D341Med (cell line): ENCODE data around the gene PRRX2.
A peak's percentile ranks its signal among the peaks of the same experiment; 100 is the strongest.

Source experiments
- DNase-seq: peaks from one replicate; pipeline ENCODE4 v3.0.0; 2012; ENCODE audit warnings: low spot score

The PRRX2 gene

DNA sequence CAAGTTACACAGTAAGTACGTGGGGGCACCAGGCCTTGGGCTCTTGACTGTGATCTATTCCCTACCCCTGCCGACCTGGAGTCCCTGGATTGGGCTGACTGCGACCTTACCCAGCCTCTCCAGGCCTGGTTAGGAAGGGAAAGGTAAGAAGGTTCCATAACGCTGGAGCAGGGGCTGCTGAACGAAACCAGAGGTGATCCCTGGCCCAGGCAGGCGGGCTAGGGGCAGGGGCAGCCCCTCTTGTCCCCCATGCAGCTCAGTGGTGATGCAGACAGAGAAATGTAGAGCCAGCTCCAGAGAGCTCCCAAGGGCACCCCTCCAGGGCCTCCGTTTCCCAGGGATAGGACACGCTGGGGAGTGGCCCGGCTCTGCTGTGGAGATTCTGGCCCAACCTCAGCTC lies 14.1 kb downstream of the PRRX2 start:
- no peak for DNase-seq

- DNase-seq, result no peak
Observed at GRCh38 chr9:129681924-129682323, 16.5 kb downstream of the PRRX2 start.

DNA sequence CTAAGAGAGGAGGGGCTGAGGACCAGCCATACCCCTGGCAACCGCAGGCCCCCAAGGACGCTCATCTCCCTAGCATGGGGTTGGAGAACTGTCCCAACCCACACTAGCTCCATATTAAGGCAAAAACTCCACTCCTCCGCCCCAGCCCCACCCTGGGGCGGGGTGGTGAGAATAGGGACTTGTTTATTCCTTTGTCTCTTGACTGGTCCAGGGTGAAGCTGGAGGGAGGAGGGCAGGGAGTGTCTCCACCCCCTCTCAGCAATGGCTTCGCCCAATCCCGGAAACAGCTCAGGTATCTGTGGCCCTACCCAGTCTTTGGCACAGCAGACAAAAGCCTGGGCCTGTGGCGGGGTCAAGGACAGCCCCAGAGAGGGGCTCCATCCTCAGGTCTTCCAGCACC lies 16.9 kb downstream of the PRRX2 start:
- no peak for DNase-seq

GRCh38 chr9:129685220-129685932 lies 19.9 kb downstream of the PRRX2 start:
- DNase-seq, result no peak

DNA sequence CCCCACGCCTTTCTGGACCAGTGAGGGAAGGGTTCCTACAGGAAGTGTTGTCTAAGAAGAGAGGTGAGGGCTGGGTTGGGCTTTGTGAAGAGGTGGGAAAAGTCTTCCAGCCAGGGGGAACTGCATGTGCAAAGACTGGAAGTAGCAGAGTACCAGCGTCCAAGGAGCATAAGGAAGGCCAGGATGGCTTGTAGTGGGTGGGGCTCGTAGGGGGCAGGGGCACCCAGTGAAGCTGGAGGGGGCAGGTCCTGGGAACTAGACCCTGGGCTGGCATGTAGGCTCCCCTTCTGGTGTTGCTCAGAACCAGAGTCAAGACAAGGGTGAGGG lies 20.4 kb downstream of the PRRX2 start:
- no peak for DNase-seq

DNA sequence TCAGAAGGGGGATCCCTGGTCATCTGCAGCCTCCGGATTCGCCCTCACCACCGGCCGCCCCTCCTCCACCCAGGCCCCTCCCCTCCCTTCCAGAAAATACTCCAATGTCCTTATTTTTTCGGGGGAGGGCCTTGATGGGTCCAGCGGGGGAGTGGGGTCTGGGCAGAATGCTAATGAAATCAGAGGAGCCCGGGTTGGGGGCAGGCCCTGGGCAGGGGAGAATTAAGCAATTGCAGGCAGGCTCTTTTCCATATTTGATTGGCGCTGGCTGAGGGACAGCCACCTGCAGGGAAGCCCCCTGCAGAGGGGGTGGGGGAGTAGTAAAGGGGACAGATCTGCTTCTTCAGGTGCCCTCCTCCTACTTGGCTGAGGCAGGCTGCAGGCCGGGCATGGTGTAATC lies 21.3 kb downstream of the PRRX2 start:
- DNase-seq, result no peak

DNA sequence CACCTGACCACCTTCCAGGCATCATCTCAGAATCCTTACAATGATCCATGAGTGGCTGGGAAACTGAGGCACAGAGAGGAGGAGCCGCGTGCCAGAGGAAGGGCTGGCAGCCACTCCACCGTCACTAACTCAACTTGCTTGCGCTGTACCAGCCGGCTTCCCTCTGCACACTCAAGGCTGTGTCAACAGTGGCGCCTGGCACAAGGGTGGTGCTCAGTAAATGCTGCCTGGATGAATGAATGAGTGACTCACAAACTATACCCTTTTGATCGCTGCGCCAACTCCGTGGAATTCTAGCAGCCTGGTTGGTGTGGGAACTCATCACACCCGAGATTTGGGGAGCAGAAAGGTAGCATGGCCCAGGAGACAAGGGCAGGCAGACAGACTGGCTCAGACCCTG lies 21.9 kb downstream of the PRRX2 start:
- DNase-seq, result no peak

DNA sequence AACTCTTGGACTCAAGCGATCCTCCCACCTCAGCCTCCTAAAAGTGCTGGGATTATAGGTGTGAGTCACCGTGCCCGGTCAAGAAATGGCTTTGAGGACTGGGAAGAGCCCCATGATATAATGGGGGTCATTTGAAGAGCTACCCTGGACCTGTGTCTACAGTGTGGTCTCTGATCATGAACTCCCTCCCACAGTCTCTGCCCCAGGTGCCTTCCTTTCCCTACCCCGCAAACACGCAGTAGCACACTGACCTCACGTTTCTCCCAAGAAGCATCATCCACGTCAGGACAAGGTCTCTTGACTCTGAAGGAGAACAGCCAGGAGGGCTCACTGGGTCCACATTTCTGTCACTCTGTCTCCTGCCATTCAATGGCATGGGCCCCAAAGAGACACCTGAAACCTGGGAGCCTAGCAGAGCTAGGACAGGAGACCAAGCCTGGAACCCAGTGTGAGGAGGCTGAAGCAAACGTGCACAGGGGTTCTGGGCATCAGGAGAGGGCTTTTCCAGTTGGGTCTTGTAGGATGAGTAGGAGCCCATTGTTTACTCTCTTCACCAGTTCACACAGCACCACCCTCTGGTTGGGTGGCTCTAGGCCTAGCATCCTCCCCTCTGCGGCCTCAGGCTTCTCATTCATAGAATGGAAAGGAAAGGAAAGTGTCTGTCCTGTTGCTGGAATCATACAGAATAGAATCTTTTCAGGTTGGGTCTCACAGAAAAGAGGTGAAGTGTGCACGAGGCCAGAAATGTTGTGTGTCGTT lies 23.0 kb downstream of the PRRX2 start:
- no peak for DNase-seq

DNA sequence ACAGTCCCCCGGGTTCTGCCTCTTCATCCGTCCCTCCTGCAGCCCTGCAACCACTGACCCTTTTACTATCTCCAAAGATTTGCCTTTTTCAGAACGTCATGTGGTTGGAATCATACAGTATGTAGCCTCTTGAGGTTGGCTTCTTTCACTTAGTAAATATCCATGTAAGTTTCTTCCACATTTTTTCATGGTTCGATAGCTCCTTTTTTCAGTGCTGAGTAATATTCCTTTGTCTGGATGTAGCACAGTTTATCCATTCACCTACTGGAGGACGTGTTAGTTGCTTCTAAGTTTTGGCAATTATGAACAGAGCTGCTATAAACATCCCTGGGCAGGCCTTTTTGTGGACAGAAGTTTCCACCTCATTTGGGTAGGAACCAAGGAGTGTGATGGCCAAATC lies 27.1 kb downstream of the PRRX2 start:
- no peak for DNase-seq

- DNase-seq, result no peak
Observed at GRCh38 chr9:129693741-129694140, 28.3 kb downstream of the PRRX2 start.

GRCh38 chr9:129694243-129694646 lies 28.8 kb downstream of the PRRX2 start:
- no peak for DNase-seq

- no peak for DNase-seq
Observed at GRCh38 chr9:129695870-129696269, 30.4 kb downstream of the PRRX2 start.

DNA sequence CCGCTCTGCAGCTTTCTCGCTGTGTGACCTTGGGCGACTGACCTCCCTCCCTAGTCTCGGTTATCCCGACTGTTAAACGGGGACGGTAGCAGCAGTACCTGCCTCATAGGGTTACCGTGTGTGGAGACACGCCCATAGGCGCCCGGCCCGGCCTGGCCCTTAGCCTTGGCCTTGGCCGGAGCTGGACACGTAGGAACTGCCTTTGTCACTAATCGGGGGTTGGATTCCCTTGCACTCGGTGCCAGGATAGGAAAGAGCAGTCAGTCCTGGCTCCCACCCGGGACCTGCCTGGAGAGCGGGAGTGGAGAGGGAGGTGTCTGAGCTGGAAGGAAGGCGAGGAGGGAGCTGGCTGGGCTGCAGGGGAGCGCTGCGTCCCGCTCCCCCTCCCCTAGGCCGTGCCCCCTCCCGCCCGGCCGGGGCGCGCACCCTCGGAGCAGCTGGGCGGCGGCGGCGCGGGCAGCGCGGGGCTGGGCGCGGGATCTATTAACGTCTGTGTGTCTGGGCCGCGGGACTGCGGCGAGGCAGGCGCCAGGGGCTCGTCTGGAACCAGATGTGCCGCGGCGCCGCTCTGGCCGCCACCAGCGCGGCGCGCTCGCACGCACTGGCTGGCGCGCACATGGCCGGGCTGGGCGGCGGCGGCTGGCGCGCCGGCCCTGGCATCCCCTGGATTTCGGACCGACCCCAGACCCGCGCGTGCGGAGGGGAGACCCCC lies 31.7 kb downstream of the PRRX2 start:
- peak; percentile 94 for DNase-seq

DNA sequence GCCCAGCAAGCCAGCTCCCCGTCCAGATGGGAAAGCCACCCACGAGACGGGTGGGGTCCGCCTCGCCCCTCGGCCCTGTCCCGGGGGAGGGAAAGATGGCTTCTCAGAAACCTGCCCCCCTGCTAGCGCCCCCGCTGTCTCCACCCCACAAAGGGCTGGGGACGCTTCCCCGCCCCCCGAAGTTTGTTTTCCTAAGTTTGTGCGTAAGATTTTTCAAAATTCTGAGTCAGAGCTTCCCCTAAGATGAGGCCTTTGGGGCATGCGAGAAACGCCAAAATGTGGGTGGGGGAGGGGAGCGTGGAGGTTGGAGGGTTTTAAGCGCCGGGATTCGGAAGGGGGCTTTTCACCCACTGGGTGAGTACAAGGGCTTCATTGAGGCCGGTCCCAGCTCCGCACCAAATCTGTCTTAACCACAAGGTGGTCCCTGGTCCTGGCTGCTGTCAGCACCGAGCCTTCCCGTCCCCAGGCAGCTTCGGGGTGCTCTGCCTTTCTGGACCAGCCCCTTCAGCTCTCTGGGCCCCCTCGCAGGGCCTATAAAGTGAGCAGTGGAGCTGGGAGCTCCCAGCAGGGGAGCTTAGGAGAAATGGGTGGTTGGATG lies 32.3 kb downstream of the PRRX2 start:
- peak; percentile 60 for DNase-seq

- DNase-seq, result no peak
Observed at GRCh38 chr9:129698254-129698757, 32.9 kb downstream of the PRRX2 start.

DNA sequence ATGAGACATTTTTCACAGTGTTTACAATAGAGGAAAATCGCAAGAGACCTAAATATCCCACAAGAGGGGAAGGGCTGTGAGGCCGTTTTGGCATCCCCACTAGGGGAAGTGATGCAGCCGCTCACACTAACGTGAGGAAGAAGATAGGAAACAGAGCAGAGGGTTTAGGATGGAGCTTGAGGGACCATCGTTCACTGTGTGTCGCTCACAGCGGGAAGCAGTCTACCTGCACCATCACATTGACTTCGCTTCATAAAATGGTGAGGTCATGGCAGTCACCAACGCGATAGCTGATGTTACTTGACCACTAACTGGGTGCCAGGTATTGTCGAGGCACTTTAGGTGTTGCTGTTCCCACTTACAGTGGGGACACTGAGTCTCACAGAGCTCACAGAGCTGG lies 35.6 kb downstream of the PRRX2 start:
- no peak for DNase-seq

- DNase-seq, result no peak
Observed at GRCh38 chr9:129701549-129701948, 36.1 kb downstream of the PRRX2 start.

DNA sequence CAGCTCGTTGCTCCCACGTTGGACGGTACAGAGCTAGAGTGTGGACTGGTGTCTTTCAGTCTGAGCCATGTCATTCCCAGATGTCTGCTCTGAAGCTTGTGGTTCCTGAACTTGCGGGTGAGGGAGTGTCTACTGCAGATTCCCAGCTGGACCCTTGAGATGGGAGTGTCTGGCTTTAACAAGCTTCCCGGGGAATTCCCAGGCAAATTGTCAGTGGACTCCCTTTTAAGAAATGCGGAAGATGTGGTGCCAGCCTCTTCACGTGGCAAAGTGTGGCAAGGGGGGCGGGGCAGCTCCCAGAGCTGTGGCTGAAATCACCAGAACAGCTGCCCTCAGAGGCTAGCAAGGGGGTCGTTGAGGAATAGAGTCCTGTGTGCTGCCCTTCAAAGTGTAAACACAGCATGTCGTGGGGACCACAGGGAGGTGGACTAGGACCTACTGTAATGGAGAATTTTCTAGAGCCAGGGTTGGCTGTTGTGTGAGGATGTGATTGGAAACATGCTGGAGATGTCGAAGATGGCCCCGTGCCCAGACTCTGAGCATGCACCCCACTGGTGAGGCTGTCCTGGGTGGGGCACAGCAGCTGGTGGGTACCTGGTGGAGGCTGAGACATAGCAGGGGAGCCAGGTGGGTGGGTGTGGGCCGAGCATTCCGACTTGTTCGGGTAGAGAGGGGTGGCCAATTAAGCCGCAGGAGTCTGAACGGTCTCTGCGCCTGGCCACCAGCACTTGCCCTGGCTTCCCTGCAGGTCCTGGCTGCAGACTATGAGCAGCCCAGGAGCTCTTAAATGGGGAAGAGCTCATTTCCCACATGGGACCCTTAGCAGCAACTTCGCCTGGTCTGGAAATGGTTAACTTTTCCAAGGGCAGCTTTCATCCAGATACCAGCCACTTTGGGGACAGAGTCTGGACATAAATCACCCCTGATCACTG lies 37.4 kb downstream of the PRRX2 start:
- no peak for DNase-seq

GRCh38 chr9:129703667-129704355 lies 38.4 kb downstream of the PRRX2 start:
- DNase-seq, result no peak

DNA sequence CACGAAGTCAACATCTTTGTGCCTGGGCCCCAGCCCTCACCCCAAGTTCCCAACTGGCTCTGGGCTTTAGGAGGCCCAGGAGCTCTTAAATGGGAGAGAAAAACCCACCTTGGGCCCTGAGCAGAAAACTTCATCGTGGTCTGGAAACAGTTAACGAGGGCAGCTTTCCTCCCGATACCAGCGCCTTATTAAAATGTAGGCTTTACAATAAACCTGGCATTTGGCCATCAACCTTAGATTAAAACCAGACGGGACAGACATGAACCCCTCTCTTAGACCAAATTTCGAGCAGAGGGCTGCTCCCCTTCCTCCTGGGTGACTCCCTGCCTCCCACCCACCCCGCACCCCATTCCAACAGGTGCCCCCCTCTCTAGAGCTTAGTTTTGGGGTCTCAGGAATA lies 39.4 kb downstream of the PRRX2 start:
- no peak for DNase-seq

DNA sequence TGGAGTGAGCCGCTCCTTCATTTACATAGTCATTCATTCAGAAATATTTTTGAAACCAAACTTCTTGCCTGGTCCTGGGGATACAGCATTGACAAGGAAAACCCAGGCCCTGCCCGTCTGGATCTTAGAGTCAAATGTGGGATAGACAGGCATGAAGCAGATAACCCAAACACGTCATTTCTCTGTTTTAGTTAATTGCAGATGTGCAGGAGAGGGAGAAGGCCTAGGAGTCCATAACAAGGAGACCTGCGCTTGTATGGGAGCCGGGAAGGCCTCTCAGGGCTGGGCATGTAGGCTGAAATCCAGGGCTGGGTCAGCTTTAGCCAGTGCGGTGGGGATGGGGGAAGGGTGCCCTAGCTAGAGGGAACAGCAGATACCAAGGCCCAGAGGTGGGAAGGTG lies 43.3 kb downstream of the PRRX2 start:
- DNase-seq, result no peak
